Mononuclear cell (primary cell): ENCODE results near the gene GTF2H2C. TPM values are rescaled to one million over a fixed set of nuclear protein-coding genes. Genes with fewer than 3 reads are reported as not detected.
"Not testable (repeated sequence)": the region's sequence is repeated elsewhere in the genome, so short reads cannot be mapped to it uniquely, and the experiment has no call there.

Experiments used
- H3K27me3 ChIP-seq: 2 replicates; pipeline ENCODE4 v1.6.0; 2011; ENCODE audit warnings: low read length, control low read depth; ENCODE audit not compliant: insufficient read depth
- H3K4me1 ChIP-seq: 2 replicates; pipeline ENCODE4 v1.5.1; 2011; ENCODE audit warnings: mild to moderate bottlenecking, low read length, control low read depth; ENCODE audit not compliant: insufficient read depth
- H3K4me3 ChIP-seq: 2 replicates; pipeline ENCODE4 v1.5.1; 2011; ENCODE audit warnings: mild to moderate bottlenecking, low read length, moderate library complexity
- H3K9me3 ChIP-seq: 2 replicates; pipeline ENCODE4 v1.5.1; 2011; ENCODE audit warnings: low read depth, mild to moderate bottlenecking, control low read depth, low read length
- total RNA-seq: library from RNA; depleted of rRNA; stranded (reverse); fragments of >200 nt; gene quantifications from one replicate; pipeline ENCODE4 v1.2.3, GENCODE V29; 2012

Gene GTF2H2C
- total RNA-seq, 1 donor: 15.3 TPM

DNA sequence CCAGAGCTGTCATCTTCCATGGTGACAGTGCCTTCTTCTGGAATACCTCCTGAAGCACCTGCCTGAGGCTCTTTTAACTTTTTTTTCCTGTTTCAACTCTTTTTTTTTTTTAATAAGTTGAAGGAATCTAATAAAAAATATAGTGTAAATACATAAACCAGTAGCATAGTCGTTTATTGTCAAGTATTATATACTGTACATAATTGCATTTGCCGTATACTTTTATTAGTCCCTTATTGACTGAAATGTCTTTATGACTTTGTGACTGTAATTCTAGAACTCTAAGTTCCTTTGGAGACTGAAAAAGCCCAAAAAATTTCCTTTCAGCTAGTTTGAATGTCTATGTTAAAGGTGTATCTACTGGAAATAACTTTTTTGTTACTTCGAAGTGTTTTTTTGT lies 22.1 kb upstream of the GTF2H2C start:
- H3K4me3 ChIP-seq, H3K4me1 ChIP-seq, H3K27me3 ChIP-seq, H3K9me3 ChIP-seq: not testable (repeated sequence)

DNA sequence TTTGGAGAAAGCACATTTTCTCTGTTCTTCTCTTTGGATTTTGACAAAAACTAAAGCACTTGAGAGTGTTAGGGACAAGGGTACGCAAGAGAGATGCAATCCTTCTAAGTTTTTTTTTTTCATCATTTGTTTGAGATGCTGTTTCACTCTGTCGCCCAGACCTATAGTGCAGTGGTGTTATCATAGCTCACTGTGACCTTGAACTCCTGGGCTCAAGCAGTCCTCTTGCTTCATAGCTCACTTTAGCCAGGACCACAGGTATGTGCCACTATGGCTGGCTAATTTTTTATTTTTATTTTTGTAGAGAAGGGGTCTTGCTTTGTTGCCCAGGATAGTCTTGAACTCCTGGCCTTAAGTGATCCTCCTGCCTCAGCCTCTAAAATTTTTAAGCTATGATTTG lies 21.3 kb upstream of the GTF2H2C start:
- not testable (repeated sequence) for H3K9me3 ChIP-seq, H3K4me3 ChIP-seq, H3K4me1 ChIP-seq, H3K27me3 ChIP-seq

DNA sequence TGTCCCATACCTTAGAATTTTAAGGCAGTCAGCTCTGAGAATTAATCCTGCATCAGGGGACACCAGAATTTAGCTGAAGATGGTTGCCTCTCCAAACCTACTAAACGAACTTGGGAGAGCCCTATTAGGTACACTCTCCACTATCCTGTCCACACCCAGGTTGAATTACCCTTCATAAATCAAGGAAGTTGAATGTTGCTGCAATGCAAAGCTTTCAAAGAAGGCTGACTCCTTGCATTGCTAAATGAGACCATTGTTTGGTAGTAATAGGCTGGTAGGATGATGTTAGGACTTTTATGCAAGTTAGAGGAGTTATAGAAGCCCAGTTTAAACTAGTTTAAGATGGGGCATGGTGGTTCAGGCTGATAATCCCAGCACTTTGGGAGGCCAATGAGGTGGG lies 18.6 kb upstream of the GTF2H2C start:
- H3K4me3 ChIP-seq, H3K9me3 ChIP-seq, H3K27me3 ChIP-seq, H3K4me1 ChIP-seq: not testable (repeated sequence)

DNA sequence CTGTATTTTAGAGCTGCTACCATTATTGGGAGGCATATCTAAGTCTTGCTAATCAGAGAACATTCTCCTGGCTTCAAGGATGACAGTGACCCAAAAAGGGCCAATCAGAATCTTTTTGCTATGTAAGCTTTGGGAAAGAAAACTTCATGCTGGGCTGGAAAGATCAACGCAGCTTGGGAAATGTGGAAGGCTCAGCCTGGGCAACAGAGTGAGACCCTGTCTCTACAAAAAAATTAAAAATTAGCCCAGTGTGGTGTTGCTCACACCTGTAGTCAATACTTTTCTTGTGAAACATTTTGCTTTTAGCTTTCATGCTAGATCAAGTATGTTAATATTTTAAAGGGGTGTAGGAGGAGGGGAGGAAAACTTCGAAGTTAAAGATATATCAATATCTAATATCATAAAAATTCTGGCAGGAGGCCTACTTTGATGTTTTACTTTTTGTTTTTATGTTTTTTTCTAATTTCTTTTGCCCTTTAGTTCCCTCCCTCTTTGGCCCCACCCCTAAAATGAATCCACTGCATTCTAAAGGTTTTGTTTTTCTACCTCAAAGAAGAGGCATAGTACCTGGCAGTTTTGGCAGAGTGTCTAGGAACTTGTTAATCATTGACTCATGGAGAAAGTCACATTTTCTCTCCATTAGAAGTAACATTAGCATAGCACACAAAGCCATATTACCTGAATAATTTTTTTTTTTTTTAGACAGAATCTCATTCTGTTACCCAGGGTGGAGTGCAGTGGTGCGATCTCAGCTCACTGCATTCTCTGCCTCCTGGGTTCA lies 17.0 kb upstream of the GTF2H2C start:
- H3K9me3 ChIP-seq, H3K4me1 ChIP-seq, H3K4me3 ChIP-seq, H3K27me3 ChIP-seq: not testable (repeated sequence)

DNA sequence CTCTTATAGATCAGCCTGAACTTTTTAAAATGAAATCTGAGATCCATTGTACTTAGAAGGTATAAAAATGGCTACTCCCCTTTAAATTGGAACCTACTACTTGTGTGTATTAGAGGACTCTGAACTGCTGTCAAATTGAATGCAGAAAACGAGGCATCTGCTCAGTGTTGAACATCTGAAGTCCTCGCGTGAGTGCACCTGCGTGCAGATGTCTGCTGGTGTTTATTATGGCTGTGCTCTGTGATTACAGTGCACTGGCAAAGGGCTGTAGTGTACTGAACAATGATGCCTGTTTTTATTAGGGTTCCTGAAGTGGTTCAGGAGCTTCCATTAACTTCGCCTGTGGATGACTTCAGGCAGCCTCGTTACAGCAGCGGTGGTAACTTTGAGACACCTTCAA lies 15.4 kb upstream of the GTF2H2C start:
- not testable (repeated sequence) for H3K9me3 ChIP-seq, H3K4me3 ChIP-seq, H3K27me3 ChIP-seq, H3K4me1 ChIP-seq

DNA sequence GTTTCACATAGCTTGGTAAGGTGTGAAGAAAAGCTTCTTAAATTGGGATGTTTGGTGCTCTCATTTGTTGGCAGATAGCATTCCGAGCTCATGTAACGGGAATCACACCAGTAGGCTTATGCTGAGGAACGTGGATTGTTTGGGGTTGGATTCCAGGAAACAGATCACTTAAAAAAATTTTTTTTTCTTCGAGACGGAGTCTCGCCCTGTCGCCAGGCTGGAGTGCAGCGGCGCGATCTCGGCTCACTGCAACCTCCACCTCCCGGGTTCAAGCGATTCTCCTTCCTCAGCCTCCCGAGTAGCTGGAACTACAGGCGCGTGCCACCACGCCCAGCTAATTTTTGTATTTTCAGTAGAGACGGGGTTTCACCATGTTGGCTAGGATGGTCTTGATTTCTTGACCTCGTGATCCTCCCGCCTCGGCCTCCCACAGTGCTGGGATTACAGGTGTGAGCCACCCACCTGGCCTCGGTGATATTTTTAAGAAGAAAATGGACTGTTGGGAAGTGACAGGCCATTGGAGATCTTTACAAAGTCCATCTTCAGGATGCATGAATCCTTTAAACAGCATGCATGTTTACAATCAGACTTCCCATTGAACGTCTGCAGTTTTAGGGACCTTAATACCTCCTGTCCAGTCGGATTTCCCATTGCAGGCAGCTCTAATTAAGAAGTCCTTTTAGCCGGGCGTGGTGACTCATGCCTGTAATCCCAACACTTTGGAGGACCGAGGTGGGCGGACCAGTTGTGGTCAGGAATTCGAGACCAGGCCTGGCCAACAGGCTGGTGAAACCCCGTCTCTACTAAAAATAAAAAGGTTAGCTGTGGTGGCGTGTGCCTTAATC lies 818 bp downstream of the GTF2H2C start:
- H3K4me3 ChIP-seq: peak overlapping the region; percentile 24
- H3K9me3 ChIP-seq: not testable (repeated sequence)

DNA sequence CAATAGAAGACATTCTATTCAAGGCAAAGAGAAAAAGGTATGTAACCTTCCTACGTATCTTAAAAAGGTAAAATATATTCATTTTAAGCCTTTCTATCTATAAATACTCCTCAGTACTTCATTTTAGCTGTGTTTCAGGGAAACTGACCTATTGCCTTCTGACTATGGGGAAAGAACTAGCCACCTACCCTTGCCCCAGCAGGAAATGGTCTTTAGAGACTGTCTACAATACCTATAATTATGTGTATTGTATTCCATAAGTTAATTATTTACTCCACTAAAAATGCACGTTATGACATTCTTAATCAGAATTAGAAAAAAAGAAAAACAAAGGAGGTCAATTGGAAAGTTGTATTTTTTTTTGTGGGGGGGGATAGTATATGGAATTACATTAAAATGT lies 6.2 kb downstream of the GTF2H2C start:
- H3K9me3 ChIP-seq, H3K4me1 ChIP-seq, H3K27me3 ChIP-seq, H3K4me3 ChIP-seq: not testable (repeated sequence)

More for the DNA sequence above, 818 bp downstream of the GTF2H2C start:
- not testable (repeated sequence) for H3K27me3 ChIP-seq, H3K4me1 ChIP-seq

DNA sequence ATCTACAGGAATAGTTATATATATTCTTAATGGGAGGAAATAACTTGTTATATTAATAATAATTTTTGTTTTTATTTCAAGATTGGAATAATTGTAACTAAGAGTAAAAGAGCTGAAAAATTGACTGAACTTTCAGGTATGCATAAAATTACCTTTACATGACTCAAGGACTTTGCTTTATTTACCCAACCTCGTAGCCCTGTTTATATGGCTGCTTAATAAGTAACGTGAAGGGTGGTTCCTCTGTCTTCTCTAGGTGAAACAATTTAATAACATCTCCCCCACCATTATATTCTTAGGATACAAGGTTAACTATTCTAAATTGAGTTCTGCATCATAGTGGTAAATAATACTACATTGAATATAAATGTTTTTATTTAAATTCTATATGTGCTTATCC lies 8.1 kb downstream of the GTF2H2C start:
- not testable (repeated sequence) for H3K27me3 ChIP-seq, H3K9me3 ChIP-seq, H3K4me1 ChIP-seq, H3K4me3 ChIP-seq

DNA sequence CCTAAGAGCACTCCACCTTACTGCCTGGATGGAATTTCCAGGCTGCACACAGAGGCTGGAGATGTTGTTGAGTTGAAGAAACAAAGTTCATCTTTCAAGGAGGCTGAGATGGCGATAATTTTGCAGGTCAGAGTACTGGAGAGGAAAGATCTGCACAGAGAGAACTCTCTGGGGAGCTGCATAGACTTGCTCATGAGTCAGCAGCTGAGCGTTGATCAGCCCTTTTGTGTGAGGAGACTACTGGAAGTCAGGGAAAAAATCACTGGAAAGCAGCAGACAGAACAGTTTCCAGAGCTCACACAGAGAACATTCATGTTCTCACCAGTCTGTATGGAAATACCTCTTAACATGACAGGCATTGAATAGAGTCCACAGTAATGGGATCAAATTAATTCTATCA lies 23.4 kb downstream of the GTF2H2C start:
- not testable (repeated sequence) for H3K27me3 ChIP-seq, H3K4me1 ChIP-seq, H3K4me3 ChIP-seq, H3K9me3 ChIP-seq

DNA sequence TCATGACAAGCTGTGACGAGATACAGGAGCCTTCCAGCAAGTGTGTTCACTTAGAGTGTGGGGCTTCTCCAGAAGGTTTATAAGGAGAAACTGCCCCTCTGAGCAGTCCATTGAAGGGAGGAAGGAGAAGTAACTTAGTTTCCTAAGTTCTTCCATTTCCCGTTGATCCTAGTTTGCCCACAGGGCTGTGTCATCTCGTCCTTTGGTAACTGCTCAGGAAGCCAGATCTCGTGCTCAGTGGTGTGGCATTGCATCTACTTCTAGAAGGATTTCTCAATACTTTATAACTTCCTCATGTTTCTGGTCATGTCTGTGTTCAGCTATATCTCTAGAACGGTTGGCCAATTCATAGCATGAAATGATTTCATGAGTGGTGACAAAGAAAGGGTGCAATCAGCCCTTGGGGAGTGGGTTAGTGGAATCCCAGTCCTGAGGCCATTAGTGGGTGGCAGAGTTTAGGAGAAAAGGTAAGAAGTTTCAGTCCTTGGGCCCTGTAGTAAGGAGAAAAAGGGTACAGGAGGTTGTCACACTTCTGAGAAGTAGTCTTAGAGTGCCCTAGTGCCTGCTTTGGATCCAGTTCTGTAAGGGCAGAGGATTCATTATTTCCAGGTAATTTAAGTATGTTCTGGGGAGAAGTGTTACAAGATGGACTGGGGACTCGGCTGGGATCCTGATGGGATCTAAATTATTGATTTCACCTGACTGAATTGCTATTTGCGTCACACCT lies 36.3 kb downstream of the GTF2H2C start:
- not testable (repeated sequence) for H3K4me1 ChIP-seq, H3K9me3 ChIP-seq, H3K27me3 ChIP-seq, H3K4me3 ChIP-seq

DNA sequence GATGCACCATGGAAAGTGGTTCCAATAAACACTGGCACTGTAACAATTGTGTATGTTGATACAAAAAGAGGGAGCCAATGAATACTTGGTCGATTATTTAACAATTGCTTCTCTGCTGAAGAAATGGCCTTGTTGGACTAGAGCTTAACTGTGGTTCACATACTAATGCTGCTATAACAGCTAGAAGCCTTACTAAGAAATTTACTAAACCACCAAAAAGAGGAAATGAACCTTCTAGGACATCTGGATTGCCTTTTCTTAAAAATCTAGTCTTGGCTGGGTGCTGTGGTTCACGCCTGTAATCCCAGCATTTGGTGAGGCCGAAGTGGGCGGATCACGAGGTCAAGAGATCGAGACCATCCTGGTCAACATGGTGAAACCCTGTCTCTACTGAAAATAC lies 42.0 kb downstream of the GTF2H2C start:
- not testable (repeated sequence) for H3K4me1 ChIP-seq

DNA sequence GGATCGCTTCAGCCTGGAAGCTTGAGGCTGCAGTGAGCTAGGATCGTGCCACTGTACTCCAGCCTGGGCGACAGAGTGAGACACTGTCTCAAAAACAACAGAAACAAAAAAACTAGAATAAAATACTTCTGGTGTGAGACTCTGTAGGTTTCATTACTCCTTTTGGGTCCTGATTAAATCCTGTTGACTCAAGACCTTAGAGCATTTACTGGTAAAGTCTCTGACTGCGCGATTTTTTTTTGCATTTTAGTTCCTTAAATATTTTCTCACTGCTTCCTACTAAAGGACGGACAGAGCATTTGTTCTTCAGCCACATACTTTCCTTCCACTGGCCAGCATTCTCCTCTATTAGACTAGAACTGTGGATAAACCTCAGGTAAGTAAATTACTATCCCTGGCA lies 46.8 kb downstream of the GTF2H2C start:
- H3K9me3 ChIP-seq, H3K27me3 ChIP-seq, H3K4me1 ChIP-seq, H3K4me3 ChIP-seq: not testable (repeated sequence)

More for the DNA sequence above, 42.0 kb downstream of the GTF2H2C start:
- H3K27me3 ChIP-seq, H3K4me3 ChIP-seq, H3K9me3 ChIP-seq: not testable (repeated sequence)

DNA sequence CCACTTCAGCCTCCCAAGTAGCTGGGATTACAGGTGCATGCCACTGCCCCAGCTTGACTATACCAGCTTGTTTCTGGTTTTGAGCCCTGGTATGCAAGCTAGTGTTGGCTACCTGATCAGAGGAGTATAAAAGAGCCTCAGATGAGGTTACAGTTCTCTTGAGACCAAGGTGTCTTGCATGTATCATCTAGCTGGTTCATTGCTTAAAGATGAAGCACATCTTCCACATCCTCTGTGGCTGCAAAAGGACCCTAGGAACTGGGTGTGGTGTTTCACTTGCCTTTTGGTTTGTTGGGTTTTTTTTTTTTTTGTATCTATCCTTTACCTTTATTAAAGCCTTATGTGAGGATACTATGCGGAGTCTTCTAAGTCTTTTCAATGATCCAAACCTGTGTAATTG lies 47.8 kb downstream of the GTF2H2C start:
- not testable (repeated sequence) for H3K9me3 ChIP-seq, H3K4me1 ChIP-seq, H3K27me3 ChIP-seq, H3K4me3 ChIP-seq

DNA sequence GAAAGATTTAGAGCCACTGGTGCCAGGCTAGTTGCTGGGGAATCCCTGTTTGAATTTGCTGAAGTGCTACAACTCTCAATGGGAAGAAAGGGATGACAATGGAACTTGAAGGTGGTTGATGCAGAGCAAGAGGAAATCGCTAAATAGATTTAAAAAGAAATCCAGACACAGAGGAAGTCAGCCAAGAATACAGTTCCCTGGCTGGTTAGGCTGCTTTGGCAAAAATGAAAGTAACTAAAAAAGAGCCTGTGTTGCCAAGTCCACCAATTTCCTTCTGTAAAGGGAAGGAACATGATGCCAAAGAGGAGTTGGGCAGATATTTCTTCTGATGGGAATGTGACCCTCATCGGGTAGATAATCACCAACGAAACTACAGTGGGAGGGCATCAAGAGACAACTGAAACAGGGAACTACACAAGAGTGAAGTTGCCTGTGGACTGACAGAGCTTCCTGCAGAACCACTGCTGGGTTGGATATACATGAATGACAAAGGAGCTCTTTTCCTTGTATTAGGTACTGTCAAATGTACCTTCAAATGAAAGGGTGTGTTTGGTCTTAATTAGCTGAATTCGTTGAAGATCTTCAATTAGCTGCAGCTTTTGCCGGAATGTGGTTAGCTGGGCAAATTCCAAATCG lies 49.0 kb downstream of the GTF2H2C start:
- H3K4me1 ChIP-seq, H3K9me3 ChIP-seq, H3K27me3 ChIP-seq, H3K4me3 ChIP-seq: not testable (repeated sequence)

DNA sequence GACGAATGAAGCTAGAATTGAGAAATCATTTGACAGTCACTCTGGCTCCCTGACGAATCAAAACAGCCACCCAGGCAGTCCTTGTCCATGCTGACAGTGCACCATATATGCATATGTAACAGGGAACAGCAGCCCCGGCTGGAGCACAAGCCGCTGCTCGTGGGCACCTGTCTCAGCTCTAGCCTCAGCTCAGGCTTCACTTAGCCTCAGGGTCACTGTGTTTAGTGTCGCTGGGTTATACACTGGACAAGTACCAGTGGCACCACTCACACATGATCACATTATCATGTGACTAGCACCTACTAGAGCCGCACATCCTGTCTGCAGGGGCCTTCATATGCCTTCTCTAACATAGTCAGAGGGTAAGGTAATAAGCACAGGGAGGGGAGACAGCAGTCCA lies 54.9 kb downstream of the GTF2H2C start:
- not testable (repeated sequence) for H3K4me1 ChIP-seq, H3K9me3 ChIP-seq, H3K27me3 ChIP-seq, H3K4me3 ChIP-seq
